Activated CD8-positive, alpha-beta memory T cell treated with anti-CD3 and anti-CD28 coated beads for 4 hours (primary cell): ENCODE results near the gene RAPGEF5.

Source experiments
- DNase-seq, 2 donors: peaks; one replicate each; pipeline ENCODE4 v3.0.0-alpha.2; 2020; ENCODE audit warnings: low read depth in 2 of 2

The RAPGEF5 gene

DNA sequence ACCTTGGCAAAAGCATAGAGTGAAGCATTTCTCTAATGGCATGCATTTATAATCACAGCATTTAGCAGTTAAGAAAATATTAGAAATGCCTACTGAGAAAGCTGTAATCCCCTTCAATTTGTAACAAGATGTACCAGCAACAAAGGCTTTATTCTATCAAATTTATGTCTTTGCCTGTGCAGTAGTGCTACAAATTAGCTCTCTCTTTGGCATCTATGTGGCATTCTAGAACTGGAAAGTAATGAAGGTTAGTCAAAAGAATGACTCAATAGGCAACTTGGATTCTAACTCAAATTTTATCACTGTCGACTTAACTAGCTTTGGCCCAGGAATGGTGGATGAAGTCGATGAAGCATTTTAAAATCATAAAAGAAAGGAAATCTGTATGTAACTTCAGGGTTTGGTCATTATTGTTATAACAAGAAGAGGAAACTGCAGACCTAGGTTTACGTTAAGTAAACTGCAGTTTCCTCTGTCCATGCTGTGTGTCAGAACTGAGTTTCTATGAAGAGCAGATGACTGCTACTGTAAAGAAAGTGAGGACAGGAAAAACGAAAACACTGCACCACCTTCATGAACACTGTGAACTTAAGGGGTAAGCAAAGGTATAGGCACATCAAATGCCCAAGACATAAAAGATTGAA lies 140.0 kb downstream of the RAPGEF5 start:
- DNase-seq = no peak

- DNase-seq = no peak
Measured at GRCh38 chr7:22216309-22216708, 140.6 kb downstream of the RAPGEF5 start.

DNA sequence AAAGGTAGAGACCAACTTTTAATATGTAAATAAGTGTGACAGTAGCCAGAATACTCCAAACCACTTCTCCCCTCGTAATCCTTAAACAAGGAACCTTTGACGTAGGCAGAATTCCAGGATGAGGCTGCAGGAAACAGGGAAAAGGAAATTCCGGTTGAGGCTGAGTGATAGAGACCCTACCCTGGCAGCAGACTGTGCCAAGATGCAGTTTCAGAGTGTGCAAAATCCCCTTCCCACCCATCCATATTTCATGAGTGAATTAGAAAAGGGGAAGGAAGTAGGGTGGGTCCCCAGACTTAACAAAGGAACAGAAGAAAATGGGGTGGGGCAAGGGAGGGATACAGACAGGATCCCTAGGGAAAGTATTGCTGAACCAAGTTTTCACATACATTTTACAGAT lies 143.0 kb downstream of the RAPGEF5 start:
- no peak for DNase-seq

DNA sequence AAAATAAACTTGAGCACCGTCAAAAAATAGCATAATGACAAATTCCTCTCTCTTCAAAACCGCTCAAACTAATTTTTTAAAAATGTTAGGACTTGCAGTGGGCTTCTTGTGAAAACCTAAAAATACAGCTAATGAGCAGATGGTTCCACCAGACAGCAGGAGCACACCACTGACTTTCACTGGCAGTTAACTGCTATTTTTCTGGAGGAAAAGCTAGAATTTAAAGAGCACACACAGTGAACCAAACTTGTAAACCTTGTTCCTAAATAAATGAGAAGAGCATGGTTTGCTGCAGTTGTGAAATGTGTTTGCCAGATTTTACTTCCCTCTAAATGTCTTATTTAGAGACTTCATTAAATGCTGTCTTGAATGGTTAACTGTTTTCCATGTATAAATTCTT lies 143.9 kb downstream of the RAPGEF5 start:
- no peak for DNase-seq

DNA sequence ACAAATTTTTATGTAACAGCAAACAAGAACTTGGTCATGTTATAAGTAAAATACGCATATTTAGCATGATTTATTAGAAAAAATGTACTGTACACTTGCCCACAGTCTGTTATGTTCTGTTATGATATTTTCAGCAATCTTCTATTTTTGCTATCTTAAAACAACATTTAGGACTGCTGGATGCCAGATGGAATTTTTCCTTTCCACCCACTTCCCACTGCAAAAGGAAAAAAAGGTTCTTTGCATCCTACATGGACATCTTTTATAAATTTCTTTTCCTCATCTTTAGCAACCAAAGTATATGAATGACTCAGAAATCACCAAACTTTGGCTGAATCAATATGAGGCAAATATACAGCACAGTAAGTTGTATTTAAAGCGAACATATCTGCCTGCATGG lies 146.0 kb downstream of the RAPGEF5 start:
- DNase-seq = no peak

DNA sequence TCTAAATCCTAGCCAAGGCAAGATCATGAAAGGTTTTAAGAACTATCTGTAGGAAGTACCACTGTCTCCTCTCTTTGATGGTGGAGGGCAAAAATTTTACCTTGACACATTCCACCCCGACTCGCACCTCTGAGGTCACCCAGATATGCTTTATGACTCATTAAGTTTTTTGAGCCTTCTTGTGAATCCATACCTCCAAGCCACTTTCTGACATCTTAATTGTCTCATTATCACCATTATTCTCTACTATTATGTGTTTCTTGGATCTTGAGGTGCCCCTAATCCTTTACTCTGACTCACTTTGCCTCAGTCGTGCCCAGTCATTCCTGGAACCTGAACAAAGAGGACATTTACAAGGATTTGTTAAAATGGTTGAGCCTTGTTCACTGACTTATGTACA lies 146.6 kb downstream of the RAPGEF5 start:
- DNase-seq = no peak

DNA sequence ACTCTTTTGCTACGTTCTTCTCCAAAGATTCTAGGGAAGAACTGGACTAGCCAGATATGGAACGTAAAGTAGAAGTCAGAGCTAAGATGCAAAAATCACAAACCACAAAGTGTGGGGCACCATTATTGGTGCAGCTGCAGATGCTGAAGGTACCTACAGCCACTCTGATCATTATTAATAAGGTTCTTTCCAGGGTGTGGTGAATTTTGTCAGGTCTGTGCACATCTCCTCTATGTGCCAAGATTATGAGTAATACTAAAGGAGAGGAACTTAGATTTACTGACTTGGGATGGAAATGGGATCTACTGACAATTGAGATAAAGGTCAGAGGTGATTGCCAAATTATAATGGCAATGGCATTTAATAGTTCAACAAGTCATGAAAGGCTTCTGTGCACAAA lies 148.2 kb downstream of the RAPGEF5 start:
- no peak for DNase-seq

GRCh38 chr7:22207724-22208225 lies 149.2 kb downstream of the RAPGEF5 start:
- DNase-seq = no peak

- no peak for DNase-seq
Measured at GRCh38 chr7:22205631-22206030, 151.3 kb downstream of the RAPGEF5 start.

DNA sequence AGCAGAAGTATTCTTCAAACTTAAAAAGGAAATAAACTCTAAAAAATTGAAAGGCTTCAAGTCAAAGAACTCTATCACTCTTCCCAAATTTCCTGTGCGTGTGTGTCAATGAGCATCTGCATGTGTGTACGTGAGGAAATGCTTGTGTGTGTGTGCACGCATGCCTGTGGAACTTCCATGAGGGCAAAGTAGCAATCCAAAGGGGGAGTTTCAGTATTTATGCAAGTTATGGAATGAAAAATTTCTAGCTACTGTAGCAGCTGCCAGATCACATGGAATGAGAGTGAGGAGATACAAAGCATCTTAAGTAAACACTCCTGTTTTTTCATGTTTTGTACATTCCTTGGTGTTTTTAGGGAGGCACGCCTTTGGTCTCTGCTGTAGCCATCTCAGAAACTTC lies 152.6 kb downstream of the RAPGEF5 start:
- no peak for DNase-seq

GRCh38 chr7:22202141-22202540 lies 154.8 kb downstream of the RAPGEF5 start:
- no peak for DNase-seq

DNA sequence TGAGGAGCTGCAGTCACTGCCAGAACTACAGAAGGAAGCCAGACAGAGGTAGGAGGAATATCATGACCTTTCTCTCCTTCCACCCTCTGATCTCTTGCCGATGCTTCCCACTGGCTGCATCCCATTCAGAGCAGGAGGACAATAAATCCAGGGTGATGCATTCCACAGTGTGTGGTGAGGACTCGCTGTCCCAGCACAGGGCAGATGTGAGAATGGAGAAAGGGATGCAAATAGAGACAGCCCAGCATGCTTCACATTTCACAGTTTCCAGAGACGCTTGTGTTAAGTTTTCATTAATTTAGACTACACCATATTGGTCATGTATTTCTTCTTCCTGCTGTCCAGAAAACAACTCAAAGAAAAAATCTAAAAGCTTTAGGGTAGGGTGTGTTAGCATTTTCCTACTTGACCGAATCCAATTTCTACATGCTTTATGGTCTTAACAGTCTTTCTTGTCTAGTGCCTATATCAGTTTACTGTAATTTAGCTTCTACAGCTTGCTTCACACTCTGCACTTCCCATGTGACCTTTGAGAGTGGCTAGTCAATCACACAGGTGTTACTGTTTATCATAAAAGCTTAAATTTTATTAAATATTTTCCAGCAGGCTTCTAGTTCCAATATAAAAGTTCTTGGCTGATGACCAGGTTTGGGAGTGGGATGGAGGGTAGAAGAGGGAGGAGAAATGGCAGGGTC lies 155.6 kb downstream of the RAPGEF5 start:
- DNase-seq = no peak

DNA sequence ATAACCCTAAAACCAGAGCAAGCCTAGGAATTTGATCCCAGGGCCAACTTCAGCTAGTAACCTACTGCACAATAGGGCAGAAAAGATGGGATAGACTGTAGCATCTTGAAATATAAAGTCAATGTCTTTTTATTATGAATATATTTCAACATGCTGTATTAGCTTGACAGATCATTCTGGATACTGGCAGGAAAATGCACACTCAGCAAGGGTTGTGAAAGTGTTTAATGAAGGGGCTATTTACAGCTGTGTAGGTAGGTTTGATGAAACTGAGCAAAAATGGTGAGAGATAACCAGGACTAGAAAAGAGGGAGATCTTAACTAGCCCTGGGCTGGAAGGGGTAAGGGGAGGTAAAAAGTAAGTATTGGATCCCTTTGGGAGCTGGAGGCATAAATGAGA lies 156.2 kb downstream of the RAPGEF5 start:
- no peak for DNase-seq

DNA sequence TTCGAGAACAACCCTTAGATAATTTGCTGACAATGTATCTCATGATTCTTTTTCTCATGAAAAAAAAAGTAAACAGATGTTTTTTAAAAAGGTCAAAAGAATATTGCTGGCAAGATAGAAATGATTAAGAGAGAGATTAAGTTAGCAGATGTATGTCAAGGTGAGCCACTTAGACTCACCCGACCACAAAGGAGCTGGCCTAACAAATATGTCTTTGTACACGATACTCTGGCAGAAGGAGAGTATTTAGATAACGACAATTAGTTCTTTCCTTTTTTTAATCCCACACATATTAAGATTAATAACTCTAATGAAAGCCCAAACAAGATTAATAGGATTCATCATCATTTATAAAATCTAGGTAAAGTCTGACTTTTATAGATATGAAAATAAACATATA lies 156.7 kb downstream of the RAPGEF5 start:
- no peak for DNase-seq

DNA sequence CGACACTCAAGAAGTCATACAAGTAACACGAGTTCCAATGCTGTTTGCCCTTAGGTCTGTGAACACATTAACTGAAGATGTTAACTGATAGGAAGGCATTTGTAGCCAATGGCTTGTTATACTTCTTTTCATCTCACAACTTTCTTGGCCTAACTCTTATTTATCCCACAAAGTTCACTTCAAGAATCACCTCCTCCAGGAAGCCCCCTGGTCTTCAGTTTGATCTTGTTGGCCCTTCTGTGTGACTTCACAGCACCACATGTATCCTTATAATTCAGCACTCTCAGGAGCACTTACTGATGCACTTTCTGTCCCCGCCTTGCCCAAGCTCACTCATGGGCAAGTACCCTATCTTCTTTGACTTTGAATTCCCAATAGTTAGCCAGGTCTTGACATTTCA lies 159.6 kb downstream of the RAPGEF5 start:
- no peak for DNase-seq

DNA sequence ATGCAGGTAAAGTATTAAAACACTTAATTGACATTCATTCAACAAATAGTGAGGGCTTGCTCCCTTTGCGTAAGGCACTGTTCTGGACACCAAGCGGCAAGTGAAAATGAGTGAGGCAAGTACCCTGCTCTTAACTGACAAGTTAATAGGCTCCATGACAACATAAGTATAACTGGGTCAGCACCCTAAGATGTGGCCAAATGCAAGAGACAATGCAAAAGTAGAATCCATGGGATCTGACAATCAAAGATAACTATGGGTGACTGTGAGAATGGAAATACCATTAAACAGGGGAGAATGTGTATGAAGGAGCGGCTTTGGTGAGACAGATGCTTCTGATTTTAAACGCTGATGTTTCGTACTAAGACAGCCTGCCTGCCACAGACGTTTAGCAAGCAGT lies 160.5 kb downstream of the RAPGEF5 start:
- no peak for DNase-seq

DNA sequence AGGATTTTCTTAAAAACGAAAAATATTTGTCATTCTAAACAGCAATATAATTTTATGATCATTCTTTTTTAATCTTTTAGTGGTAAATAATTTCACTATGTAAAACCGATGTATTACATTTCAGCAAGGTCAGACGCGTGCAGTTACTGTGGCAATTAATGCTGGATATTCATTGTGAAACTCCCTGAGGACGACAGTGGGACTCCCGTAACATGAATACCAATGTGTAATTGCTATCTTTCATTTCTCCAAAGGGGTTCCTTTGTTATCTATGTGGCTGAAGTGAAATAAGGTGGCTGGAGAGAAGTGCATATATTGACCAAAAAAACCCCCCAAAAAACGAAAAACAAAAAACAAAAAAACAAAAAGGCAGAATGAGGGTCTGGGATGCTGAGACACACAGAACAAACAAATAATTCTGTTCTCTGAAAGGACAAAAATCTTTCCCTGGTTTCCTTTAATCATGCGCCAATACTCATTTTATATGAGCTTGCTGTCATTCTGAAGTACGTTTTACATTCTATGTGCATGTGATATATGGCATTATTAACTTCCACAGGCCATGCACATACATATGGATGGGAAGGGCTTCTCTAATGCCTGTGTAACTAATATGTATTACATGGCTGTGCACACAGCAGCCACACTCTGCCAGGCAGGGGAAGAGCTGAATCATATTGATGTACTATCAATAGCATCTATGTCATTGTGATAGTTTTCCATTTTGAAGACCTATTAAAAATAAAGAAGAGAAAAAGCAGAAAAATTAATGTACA lies 161.4 kb downstream of the RAPGEF5 start:
- no peak for DNase-seq

- no peak for DNase-seq
Measured at GRCh38 chr7:22194658-22195273, 162.2 kb downstream of the RAPGEF5 start.

DNA sequence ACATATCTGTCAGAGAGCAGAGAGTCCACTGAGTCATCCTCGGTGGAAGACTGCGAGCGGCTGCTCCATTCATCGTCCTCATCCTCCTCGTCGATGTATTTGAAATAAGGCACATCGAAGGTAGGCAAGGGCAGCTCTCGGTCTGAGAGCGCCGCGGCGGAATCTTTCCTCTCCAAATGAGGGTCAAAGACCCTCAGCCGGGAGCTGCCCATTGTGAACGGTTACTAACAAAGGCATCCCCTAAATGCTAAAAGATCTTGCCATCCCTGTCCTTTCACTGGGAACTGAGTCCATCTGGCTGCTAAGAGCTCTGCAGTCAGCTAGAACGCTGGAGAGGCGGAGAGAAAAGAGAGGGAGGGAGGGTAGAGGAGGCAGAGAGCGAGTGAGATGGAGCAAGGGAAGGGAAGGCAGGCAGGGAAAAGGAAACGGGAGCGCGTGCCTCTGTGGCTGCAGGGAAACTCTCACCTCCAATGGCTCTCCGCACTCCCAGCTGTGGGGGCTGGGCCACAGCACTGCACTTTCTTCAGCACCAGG lies 163.4 kb downstream of the RAPGEF5 start:
- DNase-seq = no peak

DNA sequence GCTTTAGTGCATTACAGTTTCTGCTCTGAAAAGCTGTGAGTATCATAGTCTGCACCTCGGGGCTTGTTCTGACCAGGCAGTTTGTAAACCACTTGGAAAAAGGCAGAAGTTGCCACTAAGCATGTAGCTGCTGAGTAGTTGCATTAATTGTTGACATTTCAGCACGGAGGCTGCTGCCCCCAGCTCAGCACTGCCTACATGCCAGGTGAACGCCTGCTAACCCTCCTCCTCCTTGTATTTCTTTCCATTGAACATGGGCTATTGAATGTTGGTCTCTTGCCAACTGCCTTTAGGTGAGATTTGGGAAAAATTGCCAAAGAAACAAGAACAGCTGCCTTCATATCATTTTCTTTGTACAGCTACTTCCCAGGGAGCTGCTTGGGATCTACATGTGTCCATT lies 164.2 kb downstream of the RAPGEF5 start:
- no peak for DNase-seq

GRCh38 chr7:22190736-22191135 lies 166.2 kb downstream of the RAPGEF5 start:
- no peak for DNase-seq

- DNase-seq = no peak
Measured at GRCh38 chr7:22189741-22190140, 167.2 kb downstream of the RAPGEF5 start.
